CD1c-positive myeloid dendritic cell (primary cell): ENCODE data around the gene ITIH4.
A peak's percentile ranks its signal among the peaks of the same experiment; 100 is the strongest.

Experiments
- DNase-seq: peaks from one replicate; pipeline ENCODE4 v3.0.0-alpha.2; 2016; ENCODE audit errors: extremely low spot score

ITIH4 gene

DNA sequence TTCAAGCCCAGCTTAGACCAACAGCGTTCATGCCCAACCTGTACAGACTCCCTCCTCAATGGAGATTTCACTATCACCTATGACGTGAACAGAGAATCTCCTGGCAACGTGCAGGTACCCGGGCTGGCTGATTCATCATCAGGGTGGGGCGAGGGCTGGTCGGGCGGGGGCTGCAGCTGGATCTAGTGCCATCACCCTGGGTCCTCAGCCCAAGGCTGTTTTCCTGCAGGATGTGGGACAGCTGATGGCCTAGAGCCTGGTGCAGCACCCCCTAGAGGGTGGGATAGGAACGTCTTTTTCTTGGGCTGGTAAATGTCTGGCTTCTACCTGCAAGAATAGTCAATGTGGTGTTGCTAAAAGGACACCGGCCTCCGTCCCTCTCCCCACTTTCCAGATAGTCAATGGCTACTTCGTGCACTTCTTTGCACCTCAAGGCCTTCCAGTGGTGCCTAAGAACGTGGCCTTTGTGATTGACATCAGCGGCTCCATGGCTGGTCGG, 31.4 kb downstream of the ITIH4 start:
- peak; percentile 31 for DNase-seq

DNA sequence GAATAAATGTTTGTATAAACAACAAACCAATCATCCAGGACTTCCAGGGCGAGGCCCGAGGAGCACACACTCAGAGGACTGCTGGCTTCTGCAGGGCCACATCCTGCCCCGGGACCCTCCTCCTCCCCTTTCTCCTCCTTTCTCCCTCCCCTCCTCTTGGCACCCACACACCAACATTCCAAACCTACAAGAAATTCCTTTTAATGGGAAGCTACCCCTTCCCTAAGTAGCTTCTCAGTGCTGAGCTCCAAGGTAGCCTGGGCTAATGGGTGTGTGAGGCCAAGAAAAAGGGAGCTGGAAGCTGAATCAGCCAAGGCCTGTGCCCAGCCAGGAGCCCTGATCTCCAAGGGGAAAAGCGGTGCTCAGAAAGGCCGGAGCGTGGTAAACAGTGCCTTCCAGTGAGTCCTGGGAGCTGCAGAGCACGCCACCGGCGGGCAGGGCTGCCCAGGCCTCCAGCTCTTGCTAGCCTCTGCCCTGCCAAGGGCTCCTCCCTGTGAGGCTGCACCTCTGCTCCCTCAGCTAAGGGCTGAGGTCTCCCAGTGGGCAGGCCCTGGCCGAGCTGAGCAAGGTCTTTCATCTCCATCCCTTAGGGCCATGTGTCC, 32.0 kb downstream of the ITIH4 start:
- DNase-seq, result no peak

DNA sequence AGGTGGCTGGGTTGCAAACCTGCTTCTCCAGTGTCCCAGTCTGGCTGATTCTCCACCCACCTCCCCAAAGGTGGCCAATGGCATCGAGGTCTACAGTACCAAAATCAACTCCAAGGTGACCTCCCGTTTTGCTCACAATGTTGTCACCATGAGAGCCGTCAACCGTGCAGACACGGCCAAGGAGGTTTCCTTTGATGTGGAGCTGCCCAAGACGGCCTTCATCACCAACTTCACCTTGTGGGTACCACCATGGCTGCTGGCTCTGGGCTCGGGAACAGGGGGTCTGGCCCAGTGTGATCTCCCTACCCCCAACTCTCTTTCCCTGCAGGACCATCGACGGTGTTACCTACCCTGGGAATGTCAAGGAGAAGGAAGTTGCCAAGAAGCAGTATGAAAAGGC, 34.1 kb downstream of the ITIH4 start:
- no peak for DNase-seq

DNA sequence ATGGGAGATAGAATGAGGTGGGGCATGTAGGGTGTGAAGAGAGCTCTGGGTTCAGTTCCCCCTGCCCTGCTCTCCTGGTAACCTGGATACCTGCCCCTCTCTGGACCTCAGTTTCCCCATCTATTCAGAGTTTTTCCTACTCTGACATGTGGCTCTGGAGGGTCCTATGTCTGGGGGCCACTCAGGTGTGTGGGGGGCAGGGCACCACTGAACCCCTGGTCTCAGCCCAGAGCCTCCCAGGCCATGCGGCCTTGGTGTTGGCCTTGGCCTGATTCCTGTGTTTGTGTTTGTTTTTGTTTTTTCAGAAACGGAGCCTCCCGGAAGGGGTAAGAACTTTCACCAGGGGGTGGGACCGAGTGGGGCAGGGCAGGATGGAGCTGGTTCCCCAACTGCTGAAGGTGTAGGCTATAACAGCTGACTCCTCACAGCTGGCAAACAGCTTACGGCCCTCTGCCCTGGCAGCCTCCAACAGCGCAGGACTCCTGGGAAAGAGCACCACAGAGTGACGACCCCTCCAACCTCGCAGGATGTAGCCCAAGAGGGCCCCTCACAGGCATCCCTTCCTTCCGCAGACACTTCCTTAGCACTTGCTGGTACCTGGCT, 35.1 kb downstream of the ITIH4 start:
- no peak for DNase-seq

DNA sequence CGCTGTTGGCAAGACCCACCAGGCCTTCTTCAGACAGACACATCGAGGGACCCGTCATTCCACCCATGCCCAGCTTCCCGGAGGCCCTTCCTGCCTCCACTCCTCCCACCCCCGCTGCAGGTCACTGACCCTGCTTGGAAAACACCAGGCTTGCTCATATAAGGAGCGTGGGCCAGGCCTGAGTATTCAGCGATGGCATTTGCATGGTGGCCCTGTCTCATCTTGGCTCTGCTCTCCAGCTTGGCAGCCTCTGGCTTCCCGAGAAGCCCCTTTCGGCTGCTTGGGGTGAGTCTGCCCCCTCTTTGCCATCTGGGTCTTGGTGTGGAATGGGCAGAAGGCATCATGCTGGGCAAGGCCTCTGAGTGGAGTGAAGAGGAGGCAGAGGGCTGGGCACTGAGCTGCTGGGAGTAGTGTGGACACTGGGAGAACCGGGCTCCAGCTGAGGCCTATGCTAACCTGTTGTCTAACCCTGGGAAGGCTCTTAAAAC, 35.8 kb downstream of the ITIH4 start, which contains the start of gene ITIH3:
Gene ITIH3 (plus strand): TSS at position 185 of the 488 bp plus-strand sequence. CDS start 8 bp downstream, at position 193.
- DNase-seq, result no peak

DNA sequence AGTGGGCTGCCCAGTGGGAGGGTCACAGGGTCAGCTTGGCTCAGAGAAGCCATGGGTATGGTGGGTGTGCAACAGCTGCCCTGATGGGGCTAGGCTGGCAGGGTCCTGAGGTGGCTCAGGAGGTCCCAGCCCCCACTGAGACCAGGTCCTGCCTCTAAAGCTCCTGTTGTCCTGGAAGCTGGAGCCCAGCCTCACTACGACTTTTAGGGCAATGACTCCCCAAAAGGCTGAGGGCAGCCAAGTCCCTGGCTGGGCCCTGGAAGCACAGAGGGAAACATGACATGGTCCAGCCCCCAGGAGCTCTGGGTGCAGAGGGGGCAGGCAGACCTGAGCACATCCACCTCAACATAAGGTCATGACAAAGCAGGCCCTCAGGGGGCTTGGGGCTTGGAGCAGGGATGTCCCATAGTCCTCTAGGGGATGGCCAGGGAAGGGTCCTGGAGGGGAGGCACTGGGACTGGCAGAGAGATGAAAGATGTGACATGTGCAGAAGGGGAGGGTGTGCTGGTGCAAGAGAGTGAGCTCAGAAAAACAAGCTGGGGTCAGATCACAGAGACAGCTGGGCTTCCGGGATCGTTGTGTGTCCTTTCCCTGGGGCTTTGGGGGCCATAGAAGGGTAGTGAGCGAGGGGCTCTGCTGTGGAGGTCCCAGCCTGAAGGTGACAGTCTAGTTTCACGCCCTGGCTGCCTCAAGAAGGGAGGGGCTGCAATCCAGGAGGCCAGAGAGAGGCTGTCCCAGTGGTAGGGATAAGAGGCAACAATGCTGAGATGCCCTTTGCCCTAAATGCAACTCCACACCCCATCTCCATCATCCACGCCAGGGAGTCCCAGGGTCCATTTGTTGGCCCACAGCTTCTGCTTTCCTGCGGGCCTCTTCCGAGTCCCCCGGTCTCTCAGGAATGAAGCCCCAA, 36.5 kb downstream of the ITIH4 start:
- no peak for DNase-seq

DNA sequence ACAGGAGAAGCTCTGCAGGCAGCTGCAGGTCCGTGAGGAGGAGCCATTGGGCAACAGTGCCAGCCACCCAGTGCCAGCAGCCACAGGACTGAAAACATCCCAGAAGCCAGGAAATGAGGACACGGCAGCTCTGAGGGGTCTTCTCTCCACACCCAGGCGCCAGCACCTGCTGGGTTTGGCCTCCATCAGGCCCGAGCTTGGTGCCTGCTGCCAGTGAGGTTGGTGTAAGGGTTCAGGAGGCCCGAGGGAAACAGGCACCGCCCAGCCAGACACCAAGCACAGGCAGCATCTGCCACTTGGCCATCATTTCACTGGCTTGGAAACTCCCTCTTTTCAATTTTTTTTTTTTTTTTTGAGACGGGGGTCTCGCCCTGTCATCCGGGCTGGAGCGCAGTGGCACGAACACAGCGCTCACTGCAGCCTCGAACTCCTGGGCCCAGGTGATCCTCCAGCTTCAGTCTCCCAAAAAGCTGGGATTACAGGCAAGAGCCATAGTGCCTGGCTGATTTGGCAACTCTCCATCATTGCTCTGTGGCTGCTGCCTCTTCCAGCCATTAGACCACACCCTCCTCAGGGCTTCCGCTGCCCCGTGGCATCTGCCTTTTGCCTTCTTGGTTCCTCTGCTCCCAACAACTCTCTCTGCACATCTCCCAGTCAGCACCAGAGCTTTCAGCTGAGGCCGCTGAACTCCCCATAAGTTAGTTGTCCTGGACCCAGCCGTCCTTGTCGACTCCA, 37.3 kb downstream of the ITIH4 start:
- no peak for DNase-seq

DNA sequence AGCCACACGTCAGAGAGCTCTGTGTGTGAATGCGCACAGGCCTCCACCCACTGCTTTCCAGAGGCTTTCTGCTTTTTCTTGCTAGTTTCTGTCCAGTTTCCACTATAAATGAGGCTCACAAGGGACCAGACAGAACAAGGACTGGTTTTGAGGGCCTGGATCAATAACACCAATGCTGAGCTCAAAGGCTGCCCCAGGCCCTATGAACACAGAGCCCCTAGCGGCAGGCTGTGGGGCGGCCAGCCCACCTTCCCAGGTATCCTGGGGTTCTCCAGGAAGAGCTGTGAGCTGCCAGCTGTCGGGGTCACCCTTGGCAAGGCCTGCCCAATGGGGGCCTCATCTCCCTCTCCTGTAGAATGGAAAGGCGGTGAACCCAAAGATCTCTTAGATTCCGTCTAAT, 38.1 kb downstream of the ITIH4 start:
- DNase-seq, result no peak

DNA sequence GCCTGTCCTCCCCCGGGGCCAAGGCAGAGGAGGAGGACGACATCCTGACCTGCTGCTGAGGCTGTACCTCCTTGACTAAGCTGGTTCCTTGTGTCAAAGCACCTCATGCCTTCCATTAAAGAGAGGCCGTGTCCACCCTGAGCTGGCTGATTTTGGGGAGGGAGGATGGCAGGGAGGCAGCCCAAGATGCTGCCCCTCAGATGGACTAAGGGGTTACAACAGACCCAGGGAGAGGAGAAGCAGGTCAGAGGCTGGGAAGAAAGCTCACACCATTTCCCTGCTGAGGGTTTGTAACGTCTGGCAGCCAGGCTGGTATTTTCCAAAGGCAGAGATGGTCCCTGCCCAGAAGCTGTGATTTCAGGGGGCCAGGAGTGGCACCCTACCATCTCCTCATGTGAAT, 38.5 kb downstream of the ITIH4 start:
- no peak for DNase-seq

DNA sequence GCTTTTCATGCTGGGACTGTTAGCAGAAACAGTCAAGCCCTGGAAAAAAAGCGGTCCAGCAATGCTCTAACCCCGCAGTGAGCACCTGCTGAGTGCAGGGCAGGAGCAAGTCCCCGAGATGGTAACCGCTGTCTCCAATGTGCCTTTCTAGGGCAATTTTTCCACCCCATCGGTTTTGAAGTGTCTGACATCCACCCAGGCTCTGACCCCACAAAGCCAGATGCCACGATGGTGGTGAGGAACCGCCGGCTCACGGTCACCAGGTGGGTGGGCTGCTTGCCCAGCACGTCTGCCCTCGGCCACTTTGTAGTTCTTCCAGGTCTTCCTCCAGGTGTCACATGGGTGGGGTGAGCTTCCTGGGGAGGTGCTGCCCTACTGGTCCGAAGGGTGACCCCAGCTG, 39.1 kb downstream of the ITIH4 start:
- DNase-seq, result no peak

DNA sequence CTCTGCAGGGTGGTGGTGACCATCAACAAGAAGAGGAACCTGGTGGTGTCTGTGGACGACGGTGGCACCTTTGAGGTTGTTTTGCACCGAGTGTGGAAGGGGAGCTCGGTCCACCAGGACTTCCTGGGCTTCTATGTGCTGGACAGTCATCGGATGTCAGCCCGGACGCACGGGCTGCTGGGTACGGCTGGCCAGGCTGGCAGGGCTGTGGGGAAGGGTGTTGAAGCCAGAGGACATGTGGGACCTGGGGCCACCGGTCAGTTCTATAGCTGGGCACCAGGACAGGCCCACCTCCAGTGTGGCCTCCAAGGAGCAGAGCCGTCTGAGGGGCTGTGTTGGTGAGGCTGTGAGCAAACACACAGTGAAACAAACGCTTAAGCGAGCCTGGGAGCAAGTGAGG, 39.7 kb downstream of the ITIH4 start:
- DNase-seq, result no peak

DNA sequence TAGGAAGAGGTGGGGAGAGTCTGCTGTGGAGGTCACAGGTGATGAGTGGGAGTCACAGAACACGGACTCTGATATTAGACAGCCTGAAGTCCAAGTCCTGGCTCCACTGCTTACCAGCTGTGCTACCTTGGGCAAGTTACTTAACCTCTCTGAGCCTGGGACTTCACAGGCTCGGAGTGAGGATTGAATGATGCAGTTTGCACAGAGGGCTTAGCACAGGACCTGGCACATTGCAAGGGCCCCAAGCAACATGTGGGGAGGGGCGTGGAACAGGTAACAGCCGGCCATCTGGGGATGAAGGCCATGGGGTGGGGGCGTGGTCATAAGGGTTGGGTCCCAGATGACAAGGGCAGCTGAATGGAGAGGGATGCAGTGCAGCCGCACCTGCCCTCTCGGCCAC, 40.1 kb downstream of the ITIH4 start:
- no peak for DNase-seq

DNA sequence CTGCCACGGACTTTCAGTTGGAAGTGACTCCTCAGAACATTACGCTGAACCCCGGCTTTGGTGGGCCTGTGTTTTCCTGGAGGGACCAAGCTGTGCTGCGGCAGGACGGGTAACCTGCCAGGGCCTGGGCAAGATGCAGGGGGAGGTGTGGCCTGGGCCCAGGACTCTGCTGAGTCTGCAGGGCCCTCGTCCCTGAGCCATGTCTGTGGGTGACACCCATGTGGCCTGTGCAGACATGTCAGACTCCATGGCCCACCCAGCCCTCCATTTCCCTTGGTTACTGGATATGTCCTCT, 40.8 kb downstream of the ITIH4 start:
- no peak for DNase-seq

DNA sequence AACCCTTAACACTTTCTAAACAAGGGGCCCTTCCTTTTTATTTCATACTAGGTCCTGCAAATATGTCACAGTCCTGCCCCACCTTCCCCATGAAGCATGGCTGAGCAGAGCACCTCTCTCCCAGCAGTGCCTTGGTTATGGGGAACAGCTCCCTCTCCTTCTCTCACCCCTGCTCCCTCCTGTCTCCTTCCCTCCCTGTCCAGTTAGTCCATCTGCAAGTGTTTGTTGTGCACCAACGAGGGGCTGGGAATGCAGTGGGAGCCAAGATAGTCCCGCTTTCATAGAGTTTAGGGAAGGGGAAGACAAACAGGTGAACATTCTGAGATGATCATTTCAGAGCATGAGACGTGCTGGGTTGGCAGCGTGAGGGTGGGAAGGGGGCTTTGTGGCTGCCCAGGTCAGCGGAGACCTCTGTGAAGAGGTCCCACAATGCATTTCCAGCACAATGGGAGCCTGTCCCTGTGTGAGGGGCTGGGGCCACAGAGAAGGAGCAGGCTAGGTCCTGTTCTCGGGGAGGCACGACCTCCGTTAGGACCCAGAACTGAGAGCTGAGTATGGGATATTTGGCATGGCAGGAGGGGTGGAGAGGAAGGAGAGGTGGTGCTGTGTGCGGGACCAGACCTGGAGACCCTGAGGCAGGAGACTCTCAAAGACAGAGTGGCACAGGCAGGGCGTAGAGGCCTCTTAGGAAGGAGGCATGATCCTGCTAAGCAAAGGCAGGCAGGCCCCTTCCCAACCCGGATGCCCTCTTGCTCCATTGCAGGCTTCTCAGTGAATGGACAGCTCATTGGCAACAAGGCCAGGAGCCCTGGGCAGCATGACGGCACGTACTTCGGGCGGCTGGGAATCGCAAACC, 41.4 kb downstream of the ITIH4 start:
- no peak for DNase-seq

DNA sequence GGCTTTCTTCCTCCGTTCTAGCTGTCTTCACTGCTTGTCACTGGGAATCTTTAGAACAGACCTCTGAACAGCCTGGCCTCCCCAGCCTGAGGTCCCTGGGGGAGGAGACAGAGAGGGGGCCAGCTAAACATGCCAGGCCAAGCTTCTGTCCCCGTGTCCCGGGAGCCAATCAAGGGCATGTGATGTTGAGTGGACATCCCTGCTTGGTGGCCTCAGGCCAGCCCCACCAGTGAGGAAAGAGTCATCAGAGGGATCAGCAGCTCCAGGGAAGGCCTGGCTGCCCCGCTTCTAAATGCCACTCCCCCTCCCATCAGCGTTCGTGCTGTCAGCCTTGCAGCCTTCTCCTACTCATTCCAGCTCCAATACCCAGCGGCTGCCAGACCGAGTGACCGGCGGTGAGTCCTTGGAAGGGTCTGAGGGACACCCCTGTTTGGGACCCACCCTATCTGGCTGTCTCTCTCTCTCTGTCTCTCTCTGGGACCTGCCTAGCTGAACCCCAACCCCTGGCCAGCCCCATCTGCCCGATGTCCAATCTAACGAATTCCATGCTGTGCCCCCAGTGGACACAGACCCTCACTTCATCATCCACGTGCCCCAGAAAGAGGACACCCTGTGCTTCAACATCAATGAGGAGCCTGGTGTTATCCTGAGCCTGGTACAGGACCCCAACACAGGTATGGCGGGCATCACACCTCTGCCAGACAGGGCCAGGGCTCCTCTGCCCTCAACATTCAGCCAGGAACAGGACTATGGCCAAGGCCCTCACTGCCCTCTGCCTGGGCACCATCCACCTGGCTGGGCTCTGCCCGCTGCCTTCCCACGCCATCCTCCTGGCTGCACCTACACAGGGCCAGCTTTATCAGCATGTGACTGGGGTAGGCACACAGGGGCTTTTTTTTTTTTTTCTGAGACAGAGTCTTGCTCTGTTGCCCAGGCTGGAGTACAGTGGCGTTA, 42.5 kb downstream of the ITIH4 start:
- DNase-seq, result no peak

DNA sequence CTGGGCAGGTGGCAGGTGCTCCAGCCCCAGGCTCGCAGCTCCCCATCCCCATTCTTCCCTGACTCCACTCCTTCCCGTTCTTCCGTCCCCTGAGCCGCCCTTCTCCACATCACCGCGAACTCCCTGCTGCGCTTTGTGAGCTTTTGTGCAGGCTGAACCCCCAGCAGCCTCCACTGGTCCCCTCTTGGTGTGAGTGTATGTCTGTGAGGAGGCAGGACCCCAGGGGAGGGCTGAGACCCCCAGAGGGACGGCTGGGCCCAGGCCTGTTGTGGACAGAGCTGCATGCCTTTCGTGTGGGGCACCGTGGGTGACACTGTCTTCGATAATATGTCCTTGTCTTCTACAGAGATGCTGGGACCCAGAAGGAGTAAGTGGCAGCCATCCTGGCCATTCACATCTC, 43.2 kb downstream of the ITIH4 start:
- no peak for DNase-seq

DNA sequence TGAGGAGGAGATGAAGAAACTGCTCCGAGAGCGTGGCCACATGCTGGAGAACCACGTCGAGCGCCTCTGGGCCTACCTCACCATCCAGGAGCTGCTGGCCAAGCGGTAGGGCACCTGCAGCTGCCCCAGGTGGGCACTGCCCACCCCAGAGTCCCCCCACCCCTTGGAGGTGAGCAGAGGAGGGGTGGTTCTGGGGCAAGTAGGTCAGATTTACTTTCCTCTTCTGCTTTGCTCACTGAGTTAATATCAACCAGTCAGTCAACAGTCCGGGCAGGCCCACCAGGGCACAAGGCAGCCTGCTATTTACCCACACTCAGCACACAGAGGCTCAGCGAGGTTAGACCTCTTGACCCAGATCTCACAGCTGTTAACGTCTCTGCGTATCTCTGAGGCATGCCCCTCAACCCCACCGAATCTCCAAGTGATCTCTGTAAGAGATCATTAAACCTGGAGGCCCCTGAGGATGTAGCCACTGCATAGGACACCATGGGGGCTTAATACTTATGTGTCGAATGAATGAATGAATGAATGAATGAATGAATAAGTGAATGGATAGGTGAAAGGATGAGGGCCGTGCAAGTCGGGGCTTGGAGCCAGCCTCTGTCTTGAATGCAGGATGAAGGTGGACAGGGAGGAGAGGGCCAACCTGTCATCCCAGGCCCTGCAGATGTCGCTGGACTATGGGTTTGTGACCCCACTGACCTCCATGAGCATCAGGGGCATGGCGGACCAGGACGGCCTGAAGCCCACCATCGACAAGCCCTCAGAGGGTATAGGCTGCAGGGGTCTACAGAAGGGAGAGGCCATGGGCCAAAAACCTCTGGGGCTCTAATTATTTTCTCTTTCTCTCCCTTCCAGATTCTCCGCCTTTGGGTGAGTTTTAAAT, 43.9 kb downstream of the ITIH4 start:
- no peak for DNase-seq

DNA sequence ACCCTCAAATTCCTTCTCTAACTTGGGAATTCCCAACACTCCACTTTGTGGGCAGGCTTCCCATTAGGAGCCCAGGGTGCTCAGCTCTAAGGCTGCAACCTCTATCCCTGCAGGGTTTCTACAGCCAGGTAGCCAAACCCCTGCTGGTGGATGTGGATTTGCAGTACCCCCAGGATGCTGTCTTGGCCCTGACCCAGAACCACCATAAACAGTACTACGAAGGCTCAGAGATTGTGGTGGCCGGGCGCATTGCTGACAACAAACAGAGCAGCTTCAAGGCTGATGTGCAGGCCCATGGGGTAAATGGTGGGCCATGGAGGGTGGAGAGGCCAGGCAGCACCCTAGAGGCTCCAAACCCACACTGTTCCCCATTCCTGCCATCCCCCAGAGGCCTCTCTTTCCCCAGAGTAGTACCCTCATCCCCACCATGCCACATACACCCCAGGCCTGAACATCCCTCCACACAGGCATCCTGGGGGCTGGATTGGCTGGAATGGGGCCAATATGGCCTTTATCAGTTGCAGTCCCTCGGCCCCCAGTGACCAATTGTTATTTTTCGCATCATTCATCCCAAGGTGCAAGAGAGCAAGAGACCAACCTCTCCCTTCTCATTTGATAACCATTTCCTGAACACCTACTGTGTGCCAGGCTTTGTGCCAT, 45.4 kb downstream of the ITIH4 start:
- no peak for DNase-seq
